Astrocyte of the hippocampus (primary cell): ENCODE data around the gene SHISAL2A.
"Not testable (repeated sequence)": the region's sequence is repeated elsewhere in the genome, so short reads cannot be mapped to it uniquely, and the experiment has no call there.

Source experiments
- DNase-seq: peaks from one replicate; pipeline ENCODE4 v3.0.0; 2011; ENCODE audit warnings: low read depth, low spot score

The SHISAL2A gene

GRCh38 chr1:52684545-52684944 is 51.6 kb downstream of the SHISAL2A start:
- DNase-seq: no peak

- DNase-seq: peak; percentile 82
These were observed 53.3 kb downstream of the SHISAL2A start for GRCh38 chr1:52686261-52686751.

- no peak for DNase-seq
These were observed 53.9 kb downstream of the SHISAL2A start for GRCh38 chr1:52686830-52687229.

GRCh38 chr1:52691821-52692220 is 58.9 kb downstream of the SHISAL2A start:
- DNase-seq: no peak

- no peak for DNase-seq
These were observed 59.7 kb downstream of the SHISAL2A start for GRCh38 chr1:52692697-52693096.

GRCh38 chr1:52693351-52693750 is 60.4 kb downstream of the SHISAL2A start:
- not testable (repeated sequence) for DNase-seq

GRCh38 chr1:52693843-52694242 is 60.9 kb downstream of the SHISAL2A start:
- no peak for DNase-seq

- DNase-seq: no peak
These were observed 62.7 kb downstream of the SHISAL2A start for GRCh38 chr1:52695627-52696026.

GRCh38 chr1:52697795-52698674 is 65.1 kb downstream of the SHISAL2A start, which contains the start of gene COA7:
TSS of gene COA7 (minus strand) at chr1:52698347. CDS start at chr1:52698326, 21 bp downstream.
- peak; percentile 94 for DNase-seq

- peak; percentile 94 for DNase-seq
These were observed 70.2 kb downstream of the SHISAL2A start for GRCh38 chr1:52702886-52703787.

GRCh38 chr1:52706136-52706670 is 73.2 kb downstream of the SHISAL2A start:
- DNase-seq: no peak
